Fibroblast of villous mesenchyme (primary cell): ENCODE measurements around the gene NUP37. TPM values are rescaled to one million over a fixed set of nuclear protein-coding genes. Genes with fewer than 3 reads are reported as not detected.

Experiments used
- DNase-seq: peaks from one replicate; pipeline ENCODE4 v3.0.0-alpha.2; 2010; ENCODE audit warnings: low read depth
- H3K4me3 ChIP-seq: 2 replicates; pipeline ENCODE4 v1.5.1; 2011; ENCODE audit warnings: low read depth, mild to moderate bottlenecking, low read length
- CTCF ChIP-seq: IDR thresholded peaks from 2 replicates; pipeline ENCODE4 v1.5.1; 2012; ENCODE audit warnings: low read depth, mild to moderate bottlenecking, low read length; ENCODE audit not compliant: insufficient read depth
- total RNA-seq: library from RNA; depleted of rRNA; stranded (reverse); fragments of >200 nt; gene quantifications from 2 replicates; pipeline ENCODE4 v1.2.3, GENCODE V29; 2012

Gene NUP37
- total RNA-seq, 1 donor: 39.3 TPM

GRCh38 chr12:102059343-102059742, 60.6 kb downstream of the NUP37 start:
- no peak overlapping the region for H3K4me3 ChIP-seq
- no peak for DNase-seq
- no peak for TF ChIP-seq CTCF

GRCh38 chr12:102054345-102054744, 65.6 kb downstream of the NUP37 start:
- TF ChIP-seq CTCF: no peak
- no peak overlapping the region for H3K4me3 ChIP-seq
- DNase-seq: no peak

- TF ChIP-seq CTCF: no peak
- DNase-seq: no peak
Observed at GRCh38 chr12:102053062-102053349, 66.9 kb downstream of the NUP37 start.

GRCh38 chr12:102052192-102053061, 67.5 kb downstream of the NUP37 start:
- H3K4me3 ChIP-seq: no peak overlapping the region
- no peak for TF ChIP-seq CTCF
- no peak for DNase-seq

More at GRCh38 chr12:102053062-102053349, 66.9 kb downstream of the NUP37 start:
- no peak overlapping the region for H3K4me3 ChIP-seq

GRCh38 chr12:102051431-102051965, 68.4 kb downstream of the NUP37 start:
- H3K4me3 ChIP-seq: no peak overlapping the region
- DNase-seq: no peak
- no peak for TF ChIP-seq CTCF

- TF ChIP-seq CTCF: no peak
- no peak overlapping the region for H3K4me3 ChIP-seq
- no peak for DNase-seq
Observed at GRCh38 chr12:102050660-102051430, 69.1 kb downstream of the NUP37 start.
